H9 (cell line): ENCODE measurements around the gene ITGA1. TPM values are rescaled to one million over a fixed set of nuclear protein-coding genes. Genes with fewer than 3 reads are reported as not detected.
A peak's percentile ranks its signal among the peaks of the same experiment; 100 is the strongest.

Experiments
- DNase-seq: peaks from one replicate; pipeline ENCODE4 v3.0.0-alpha.2; 2017
- H2AFZ ChIP-seq: one replicate; pipeline ENCODE4 v1.6.1; 2013; ENCODE audit warnings: mild to moderate bottlenecking, low read length, control low read depth, moderate library complexity
- H2AK5ac ChIP-seq: 2 replicates; pipeline ENCODE4 v1.6.1; 2013; ENCODE audit warnings: low read length, control low read depth, mixed read lengths; ENCODE audit not compliant: insufficient read length
- H2BK120ac ChIP-seq: one replicate; pipeline ENCODE4 v1.6.1; 2013; ENCODE audit warnings: low read depth, mild to moderate bottlenecking, low read length, control low read depth, inconsistent platforms; ENCODE audit not compliant: poor library complexity, severe bottlenecking
- H2BK12ac ChIP-seq: 2 replicates; pipeline ENCODE4 v1.6.1; 2013; ENCODE audit warnings: low read length, control low read depth, mixed read lengths, low read depth; ENCODE audit not compliant: insufficient read length
- H2BK15ac ChIP-seq: 2 replicates; pipeline ENCODE4 v1.6.1; 2013; ENCODE audit warnings: low read depth, low read length, control low read depth
- H2BK20ac ChIP-seq: one replicate; pipeline ENCODE4 v1.6.1; 2013; ENCODE audit warnings: low read depth, mild to moderate bottlenecking, low read length, control low read depth, inconsistent platforms; ENCODE audit not compliant: poor library complexity, severe bottlenecking
- H2BK5ac ChIP-seq: 2 replicates; pipeline ENCODE4 v1.6.1; 2013; ENCODE audit warnings: low read length, control low read depth, mixed read lengths; ENCODE audit not compliant: insufficient read length
- H3K14ac ChIP-seq: 2 replicates; pipeline ENCODE4 v1.6.1; 2013; ENCODE audit warnings: low read length, control low read depth; ENCODE audit not compliant: insufficient read depth
- H3K18ac ChIP-seq: 2 replicates; pipeline ENCODE4 v1.6.1; 2013; ENCODE audit warnings: low read depth, mild to moderate bottlenecking, mixed read lengths, low read length, control low read depth; ENCODE audit not compliant: insufficient read length
- H3K23ac ChIP-seq: 2 replicates; pipeline ENCODE4 v1.6.1; 2013; ENCODE audit warnings: low read length, control low read depth, mixed read lengths, low read depth; ENCODE audit not compliant: insufficient read length
- H3K23me2 ChIP-seq: 2 replicates; pipeline ENCODE4 v1.6.1; 2013; ENCODE audit warnings: low read depth, mild to moderate bottlenecking, mixed read lengths, low read length, control low read depth; ENCODE audit not compliant: insufficient read length, poor library complexity, severe bottlenecking
- H3K27ac ChIP-seq: 2 replicates; pipeline ENCODE4 v1.5.1; 2013; ENCODE audit warnings: low read length, control low read depth, mixed read lengths, low read depth; ENCODE audit not compliant: insufficient read length
- H3K27me3 ChIP-seq: 2 replicates; pipeline ENCODE4 v1.6.1; 2013; ENCODE audit warnings: low read length, control low read depth, inconsistent platforms; ENCODE audit not compliant: insufficient read depth
- H3K4ac ChIP-seq: 2 replicates; pipeline ENCODE4 v1.6.1; 2013; ENCODE audit warnings: low read depth, mild to moderate bottlenecking, control low read depth, inconsistent platforms, low read length, moderate library complexity
- H3K4me1 ChIP-seq: 2 replicates; pipeline ENCODE4 v1.6.1; 2013; ENCODE audit warnings: low read length, control low read depth, inconsistent platforms; ENCODE audit not compliant: insufficient read depth
- H3K4me2 ChIP-seq: 2 replicates; pipeline ENCODE4 v1.6.1; 2013; ENCODE audit warnings: low read length, control low read depth, mixed read lengths; ENCODE audit not compliant: insufficient read length, insufficient read depth
- H3K56ac ChIP-seq: 2 replicates; pipeline ENCODE4 v1.6.1; 2013; ENCODE audit warnings: low read depth, mild to moderate bottlenecking, mixed read lengths, low read length, control low read depth; ENCODE audit not compliant: insufficient read length
- H3K79me1 ChIP-seq: 2 replicates; pipeline ENCODE4 v1.6.1; 2013; ENCODE audit warnings: low read depth, mild to moderate bottlenecking, moderate library complexity, low read length, control low read depth, inconsistent platforms; ENCODE audit not compliant: insufficient read depth, poor library complexity, severe bottlenecking
- H3K79me2 ChIP-seq: 2 replicates; pipeline ENCODE4 v1.6.1; 2013; ENCODE audit warnings: low read length, control low read depth, inconsistent platforms; ENCODE audit not compliant: insufficient read depth
- H3K9ac ChIP-seq: 2 replicates; pipeline ENCODE4 v1.6.1; 2013; ENCODE audit warnings: low read length, control low read depth, mixed read lengths; ENCODE audit not compliant: insufficient read length; ENCODE audit errors: extremely low read depth
- H3K9me3 ChIP-seq: one replicate; pipeline ENCODE4 v1.6.1; 2013; ENCODE audit warnings: low read depth, low read length, inconsistent platforms; ENCODE audit not compliant: control insufficient read depth
- H3T11ph ChIP-seq: one replicate; pipeline ENCODE4 v1.6.1; 2013; ENCODE audit warnings: mild to moderate bottlenecking, low read length, control low read depth, inconsistent platforms
- H4K20me1 ChIP-seq: one replicate; pipeline ENCODE4 v1.6.1; 2013; ENCODE audit not compliant: control insufficient read depth, insufficient read length, insufficient read depth
- H4K5ac ChIP-seq: 2 replicates; pipeline ENCODE4 v1.6.1; 2013; ENCODE audit warnings: low read depth, mild to moderate bottlenecking, mixed read lengths, low read length, control low read depth; ENCODE audit not compliant: insufficient read length
- H4K8ac ChIP-seq: replicated peaks from 2 replicates; pipeline ENCODE4 v1.6.1; 2013; ENCODE audit warnings: low read length, control low read depth, mixed read lengths, low read depth; ENCODE audit not compliant: insufficient read length
- H4K91ac ChIP-seq: 2 replicates; pipeline ENCODE4 v1.6.1; 2013; ENCODE audit warnings: low read depth, mild to moderate bottlenecking, moderate library complexity, mixed read lengths, low read length, control low read depth; ENCODE audit not compliant: insufficient read length
- H3K27ac Mint-ChIP-seq, 3 experiments: 2 replicates in 2 of 3; 3 replicates in 1 of 3; pipeline ENCODE4 v1.8.0; 2020 to 2021; ENCODE audit warnings: mixed read lengths in 3 of 3, mild to moderate bottlenecking in 1 of 3, moderate library complexity in 1 of 3
- H3K27me3 Mint-ChIP-seq: 2 replicates; pipeline ENCODE4 v1.8.0; 2021; ENCODE audit warnings: low read depth, mild to moderate bottlenecking, moderate library complexity, mixed read lengths
- H3K36me3 Mint-ChIP-seq, 3 experiments: 2 replicates in 2 of 3; 3 replicates in 1 of 3; pipeline ENCODE4 v1.8.0; 2020 to 2021; ENCODE audit warnings: low read depth in 3 of 3, mixed read lengths in 3 of 3; ENCODE audit not compliant: insufficient read depth in 1 of 3
- H3K4me1 Mint-ChIP-seq, 2 experiments: 2 replicates each; pipeline ENCODE4 v1.8.0; 2020; ENCODE audit warnings: mixed read lengths in 2 of 2
- H3K4me3 Mint-ChIP-seq, 2 experiments: 2 replicates in 1 of 2; 3 replicates in 1 of 2; pipeline ENCODE4 v1.8.0; 2020 to 2021; ENCODE audit warnings: mild to moderate bottlenecking in 2 of 2, mixed read lengths in 2 of 2, moderate library complexity in 1 of 2
- H3K9me3 Mint-ChIP-seq, 2 experiments: 2 replicates in 1 of 2; 3 replicates in 1 of 2; pipeline ENCODE4 v1.8.0; 2020; ENCODE audit warnings: mild to moderate bottlenecking in 2 of 2, mixed read lengths in 2 of 2, moderate library complexity in 1 of 2
- CTCF ChIP-seq: fragments of 200-600 bp; sonication (generic); conservative IDR thresholded peaks from 3 replicates; pipeline ENCODE4 v1.8.0; 2021; ENCODE audit warnings: antibody characterized with exemption, mild to moderate bottlenecking
- WGBS: extraction: QIAGEN DNeasy Blood & Tissue Kit; methylation state at CpG from one replicate; pipeline ENCODE4 v1.1.7; 2013; ENCODE audit warnings: missing lambda C conversion rate, low lambda C conversion rate, mixed read lengths; ENCODE audit not compliant: insufficient read length; ENCODE audit errors: extremely low coverage; 5-methylcytosine and 5-hydroxymethylcytosine counted together
- total RNA-seq: library from RNA; stranded (reverse); gene quantifications from 2 replicates; pipeline ENCODE4 v1.2.1, GENCODE V29; 2021

ITGA1 gene
- total RNA-seq, 1 experiment from 2014 or later, result 3.9 TPM

DNA sequence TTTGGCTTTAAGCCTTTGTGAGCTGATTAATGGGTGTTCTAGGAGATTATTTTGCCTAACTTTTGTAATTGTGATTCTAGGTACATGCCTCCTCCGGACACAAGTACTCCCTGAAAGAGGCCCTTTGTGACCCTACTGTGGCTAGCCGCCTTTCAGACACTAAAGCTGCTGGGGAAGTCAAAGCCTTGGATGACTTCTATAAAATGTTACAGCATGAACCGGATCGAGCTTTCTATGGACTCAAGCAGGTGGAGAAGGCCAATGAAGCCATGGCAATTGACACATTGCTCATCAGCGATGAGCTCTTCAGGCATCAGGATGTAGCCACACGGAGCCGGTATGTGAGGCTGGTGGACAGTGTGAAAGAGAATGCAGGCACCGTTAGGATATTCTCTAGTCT, 13.6 kb downstream of the ITGA1 start:
- H3K27ac ChIP-seq, result no peak overlapping the region
- Mint-ChIP-seq H3K4me1 (peaks cover 41 to 47% of the 10 kb centered on the region in 2 experiments), H3K36me3 (peaks cover 4 to 7% (median 6%) of the 10 kb centered on the region in 3 experiments), H3K27ac (peak overlapping the region; percentile 96 to 99 (median 99)), H3K4me3 (peak overlapping the region; percentile 91 to 92), H3K9me3 (no peaks in the 10 kb centered on the region; a peak in 1 of 5 replicates), H3K27me3 (no peaks in the 10 kb centered on the region)
- H4K91ac ChIP-seq, result no peak overlapping the region
- H4K5ac ChIP-seq, result no peak overlapping the region
- H3K14ac ChIP-seq, result no peak overlapping the region
- peaks cover 26% of the 10 kb centered on the region for H3K23me2 ChIP-seq
- H3K9ac ChIP-seq, result peak overlapping the region; percentile 83
- H3K4me1 ChIP-seq, result peaks cover 6% of the 10 kb centered on the region; the same call in 1 of the 2 replicates
- no peak overlapping the region for H3K56ac ChIP-seq
- WGBS, result no CpG with 5 or more reads among the region's 8 CpGs
- no peak overlapping the region for H2BK120ac ChIP-seq
- no peak overlapping the region for H3K4ac ChIP-seq
- H2BK12ac ChIP-seq, result no peak overlapping the region
- no peak overlapping the region for H2BK5ac ChIP-seq
- no peak overlapping the region for H3T11ph ChIP-seq
- no peaks in the 10 kb centered on the region for H4K20me1 ChIP-seq
- no peak for DNase-seq
- no peak overlapping the region for H3K23ac ChIP-seq
- peak overlapping the region; percentile 89 for H3K4me2 ChIP-seq
- TF ChIP-seq CTCF, result no peak
- no peak overlapping the region for H2AK5ac ChIP-seq
- no peak overlapping the region for H2AFZ ChIP-seq
- H3K79me2 ChIP-seq, result peaks cover 14% of the 10 kb centered on the region; the same call in 1 of the 2 replicates
- H3K27me3 ChIP-seq, result no peaks in the 10 kb centered on the region
- H3K18ac ChIP-seq, result no peak overlapping the region
- no peaks in the 10 kb centered on the region for H3K9me3 ChIP-seq
- no peak overlapping the region for H2BK20ac ChIP-seq
- H4K8ac ChIP-seq, result no peak overlapping the region
- no peaks in the 10 kb centered on the region for H3K79me1 ChIP-seq
- no peak overlapping the region for H2BK15ac ChIP-seq
